GM19193 (cell line): Measurements from ENCODE around the gene GLRX5.

Experiments used
- POLR2A ChIP-seq: IDR thresholded peaks from 4 replicates; pipeline ENCODE4 v1.6.1; 2011; ENCODE audit not compliant: insufficient read depth, insufficient read length; ENCODE audit errors: extremely low read depth

GLRX5 gene

GRCh38 chr14:95575840-95576473, 41.1 kb downstream of the GLRX5 start:
- TF ChIP-seq POLR2A = no peak

GRCh38 chr14:95577067-95577800, 42.4 kb downstream of the GLRX5 start:
- no peak for TF ChIP-seq POLR2A

GRCh38 chr14:95577870-95578269, 43.0 kb downstream of the GLRX5 start:
- TF ChIP-seq POLR2A = no peak

- no peak for TF ChIP-seq POLR2A
Observed at GRCh38 chr14:95585953-95586620, 51.2 kb downstream of the GLRX5 start.
